NCI-H69 (cell line): ENCODE data around the gene SLC24A4.
A peak's percentile ranks its signal among the peaks of the same experiment; 100 is the strongest.
"Not testable (repeated sequence)": the region's sequence is repeated elsewhere in the genome, so short reads cannot be mapped to it uniquely, and the experiment has no call there.

Experiments
- DNase-seq: peaks from one replicate; lab custom pipeline; 2025; lab: John Stamatoyannopoulos, UW

The SLC24A4 gene

GRCh38 chr14:92402500-92402899 lies 79.5 kb downstream of the SLC24A4 start:
- not testable (repeated sequence) for DNase-seq

- DNase-seq: no peak
Measured at GRCh38 chr14:92404018-92404417, 81.1 kb downstream of the SLC24A4 start.

GRCh38 chr14:92404421-92404820 lies 81.5 kb downstream of the SLC24A4 start:
- no peak for DNase-seq

- no peak for DNase-seq
Measured at GRCh38 chr14:92404938-92405337, 82.0 kb downstream of the SLC24A4 start.

GRCh38 chr14:92407410-92407809 lies 84.4 kb downstream of the SLC24A4 start:
- DNase-seq: no peak

- peak; percentile 71 for DNase-seq
Measured at GRCh38 chr14:92409043-92409442, 86.1 kb downstream of the SLC24A4 start.

GRCh38 chr14:92411135-92411534 lies 88.2 kb downstream of the SLC24A4 start:
- DNase-seq: no peak

- no peak for DNase-seq
Measured at GRCh38 chr14:92411941-92412340, 89.0 kb downstream of the SLC24A4 start.

GRCh38 chr14:92412912-92413311 lies 89.9 kb downstream of the SLC24A4 start:
- DNase-seq: peak; percentile 69

GRCh38 chr14:92413379-92413778 lies 90.4 kb downstream of the SLC24A4 start:
- peak; percentile 40 for DNase-seq

GRCh38 chr14:92414690-92415445 lies 91.9 kb downstream of the SLC24A4 start:
- DNase-seq: no peak

- no peak for DNase-seq
Measured at GRCh38 chr14:92415969-92416368, 93.0 kb downstream of the SLC24A4 start.

- DNase-seq: no peak
Measured at GRCh38 chr14:92416544-92416943, 93.6 kb downstream of the SLC24A4 start.

GRCh38 chr14:92417759-92418158 lies 94.8 kb downstream of the SLC24A4 start:
- no peak for DNase-seq

- no peak for DNase-seq
Measured at GRCh38 chr14:92421751-92422150, 98.8 kb downstream of the SLC24A4 start.

- DNase-seq: no peak
Measured at GRCh38 chr14:92425101-92425500, 102.1 kb downstream of the SLC24A4 start.

GRCh38 chr14:92426237-92426636 lies 103.3 kb downstream of the SLC24A4 start:
- DNase-seq: no peak

GRCh38 chr14:92427096-92427495 lies 104.1 kb downstream of the SLC24A4 start:
- DNase-seq: no peak

- no peak for DNase-seq
Measured at GRCh38 chr14:92430686-92431085, 107.7 kb downstream of the SLC24A4 start.

GRCh38 chr14:92431199-92431725 lies 108.3 kb downstream of the SLC24A4 start:
- no peak for DNase-seq

- DNase-seq: no peak
Measured at GRCh38 chr14:92433407-92433806, 110.4 kb downstream of the SLC24A4 start.

GRCh38 chr14:92435154-92435553 lies 112.2 kb downstream of the SLC24A4 start:
- no peak for DNase-seq

- DNase-seq: no peak
Measured at GRCh38 chr14:92436115-92436776, 113.3 kb downstream of the SLC24A4 start.
